ENCODE measurements around the gene CD9. TPM values are rescaled to one million over a fixed set of nuclear protein-coding genes. Genes with fewer than 3 reads are reported as not detected.

CD9 gene
- total and polyA plus RNA-seq, 2 of the 8 experiments (the other 6 are each of a cell fraction or from before 2014, with no cell fraction given), result 168 to 319 TPM

DNA sequence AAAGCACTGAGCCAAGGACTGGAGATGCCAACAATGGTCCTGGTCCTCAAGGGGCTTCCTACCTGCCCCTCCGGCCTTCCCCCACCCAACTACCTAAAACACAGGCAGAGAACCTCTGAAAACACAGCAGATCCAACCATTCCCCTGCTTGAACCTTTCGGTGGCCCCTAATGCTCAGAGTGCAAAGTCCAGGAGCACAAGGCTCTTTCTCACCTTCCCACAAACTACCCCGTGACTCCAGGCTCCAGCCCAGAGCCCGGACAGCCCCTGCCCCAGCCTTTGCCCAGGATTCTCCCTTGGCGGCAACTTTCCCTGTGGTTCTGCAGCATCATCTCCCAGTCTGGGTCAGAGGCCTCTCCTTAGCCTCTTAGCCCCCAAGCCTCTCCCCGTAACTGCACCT is 1.6 kb upstream of the CD9 start (continued):
- TF ChIP-seq, protein P1, sequence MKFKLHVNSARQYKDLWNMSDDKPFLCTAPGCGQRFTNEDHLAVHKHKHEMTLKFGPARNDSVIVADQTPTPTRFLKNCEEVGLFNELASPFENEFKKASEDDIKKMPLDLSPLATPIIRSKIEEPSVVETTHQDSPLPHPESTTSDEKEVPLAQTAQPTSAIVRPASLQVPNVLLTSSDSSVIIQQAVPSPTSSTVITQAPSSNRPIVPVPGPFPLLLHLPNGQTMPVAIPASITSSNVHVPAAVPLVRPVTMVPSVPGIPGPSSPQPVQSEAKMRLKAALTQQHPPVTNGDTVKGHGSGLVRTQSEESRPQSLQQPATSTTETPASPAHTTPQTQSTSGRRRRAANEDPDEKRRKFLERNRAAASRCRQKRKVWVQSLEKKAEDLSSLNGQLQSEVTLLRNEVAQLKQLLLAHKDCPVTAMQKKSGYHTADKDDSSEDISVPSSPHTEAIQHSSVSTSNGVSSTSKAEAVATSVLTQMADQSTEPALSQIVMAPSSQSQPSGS (IDR thresholded peaks at IDR 0.05; ENCODE audit: low read length), result no peak
- TF ChIP-seq SAP30 (IDR thresholded peaks at IDR 0.05; ENCODE audit: insufficient read depth, insufficient replicate concordance, low read length) (no peak), RNF2 (IDR thresholded peaks at IDR 0.05; ENCODE audit: borderline replicate concordance, low read depth, low read length, missing control alignments, poor library complexity, severe bottlenecking) (no peak), GABPA (IDR thresholded peaks at IDR 0.05; ENCODE audit: borderline replicate concordance, insufficient read depth, low read length) (no peak), BCL11A (IDR thresholded peaks at IDR 0.05; ENCODE audit: low read depth in 2 of 2, low read length in 2 of 2) (no peak), SP2 (IDR thresholded peaks at IDR 0.05; ENCODE audit: low read length) (no peak), BRCA1 (IDR thresholded peaks at IDR 0.05; ENCODE audit: low read depth, low read length) (no peak), ASH2L (IDR thresholded peaks at IDR 0.05; ENCODE audit: low read length) (no peak), KDM5A (IDR thresholded peaks at IDR 0.05; ENCODE audit: low read length) (no peak), TCF12 (IDR thresholded peaks at IDR 0.05; ENCODE audit: low read depth, low read length) (no peak)

Measured in H1 (cell line).